K562 (cell line): Measurements from ENCODE around the gene MTMR4. TPM values are rescaled to one million over a fixed set of nuclear protein-coding genes. Genes with fewer than 3 reads are reported as not detected.

Source experiments
- CREB1 ChIP-seq, 2 experiments: sonication (generic) in 1 of 2; formaldehyde crosslinking in 1 of 2; IDR thresholded peaks; 2 replicates each; pipeline versions ENCODE4 v1.6.1 to v1.8.0; 2012 to 2022; ENCODE audit warnings: inconsistent platforms in 1 of 2, mild to moderate bottlenecking in 1 of 2, missing genetic modification reagents in 1 of 2, moderate library complexity in 1 of 2
- HDAC3 ChIP-seq: fragments of 450-650 bp; IDR thresholded peaks from 2 replicates; pipeline ENCODE4 v1.6.1; 2018; ENCODE audit warnings: borderline replicate concordance, mild to moderate bottlenecking, moderate library complexity; ENCODE audit not compliant: partially characterized antibody
- KAT2B ChIP-seq: IDR thresholded peaks from one replicate; pipeline ENCODE4 v1.6.1; 2012; ENCODE audit warnings: low read depth, mild to moderate bottlenecking, control low read depth, inconsistent platforms, low read length, moderate library complexity
- NCOA1 ChIP-seq: fragments of 450-650 bp; IDR thresholded peaks from 2 replicates; pipeline ENCODE4 v1.6.1; 2016; ENCODE audit warnings: low read depth
- NFYB ChIP-seq: IDR thresholded peaks from 2 replicates; pipeline ENCODE4 v1.6.1; 2011; ENCODE audit warnings: mild to moderate bottlenecking, moderate library complexity; ENCODE audit not compliant: insufficient read length; ENCODE audit errors: extremely low read depth
- NR2C1 ChIP-seq, 2 experiments: fragments of 450-650 bp; IDR thresholded peaks; 2 replicates each; pipeline ENCODE4 v1.6.1; 2017; ENCODE audit warnings: mild to moderate bottlenecking in 2 of 2, antibody characterized with exemption in 1 of 2, inconsistent platforms in 1 of 2, missing compliant biosample characterization in 1 of 2, missing genetic modification characterization in 1 of 2
- PCBP1 ChIP-seq: fragments of 200-400 bp; formaldehyde crosslinking; IDR thresholded peaks from 2 replicates; pipeline ENCODE4 v1.6.1; 2018; ENCODE audit warnings: mild to moderate bottlenecking, low read depth, low read length; ENCODE audit not compliant: poor library complexity, severe bottlenecking
- SAFB ChIP-seq: fragments of 200-400 bp; formaldehyde crosslinking; IDR thresholded peaks from 2 replicates; pipeline ENCODE4 v1.6.1; 2017; ENCODE audit warnings: low read depth, low read length, borderline replicate concordance
- SMAD2 ChIP-seq: fragments of 150-350 bp; IDR thresholded peaks from 2 replicates; pipeline ENCODE4 v1.6.1; 2014; ENCODE audit warnings: low read depth, mild to moderate bottlenecking, low read length
- SRF ChIP-seq, 2 experiments: fragments of 250-450, 450-650 bp in 1 of 2; sonication (Bioruptor Pico) in 1 of 2; sonication (generic) in 1 of 2; formaldehyde crosslinking; IDR thresholded peaks; 2 replicates each; pipeline versions ENCODE4 v1.5.0 to v1.5.1; 2020 to 2022; ENCODE audit warnings: mild to moderate bottlenecking in 1 of 2, missing genetic modification reagents in 1 of 2
- TAL1 ChIP-seq: fragments of 450-650 bp; IDR thresholded peaks from 2 replicates; pipeline ENCODE4 v1.6.1; 2016; ENCODE audit warnings: mild to moderate bottlenecking
- ZFP36 ChIP-seq: fragments of 150-350 bp; IDR thresholded peaks from 2 replicates; pipeline ENCODE4 v1.6.1; 2018; ENCODE audit warnings: low read length, low read depth; ENCODE audit not compliant: partially characterized antibody
- polyA plus RNA-seq, 8 experiments: library from polyadenylated mRNA; depleted of rRNA in 4 of 8; stranded (reverse) in 5 of 8; unstranded in 3 of 8; fragments of >200 nt; fragmentation: Nextera tagmentation in 2 of 8; fragmentation: Illumina TruSeq in 1 of 8; extraction: Ambion mirVana in 2 of 8; extraction: Trizol in 1 of 8; gene quantifications; 2 replicates each; pipeline versions ENCODE4 v1.2.1 to v1.2.3, GENCODE V29; 2011 to 2014; ENCODE audit warnings: inconsistent platforms in 1 of 8, missing spikeins in 1 of 8
- total RNA-seq, 7 experiments: library from RNA; depleted of rRNA in 6 of 7; stranded (reverse); fragments of >200 nt in 6 of 7; fragmentation: Illumina TruSeq in 2 of 7; extraction: Trizol in 2 of 7; gene quantifications; 2 replicates each; pipeline versions ENCODE4 v1.2.1 to v1.2.3, GENCODE V29; 2011 to 2021; ENCODE audit warnings: low replicate concordance in 1 of 7
- TF ChIP-seq, protein P1 (sequence below), 3 experiments: IDR thresholded peaks in 2 of 3; conservative IDR thresholded peaks in 1 of 3; 2 replicates each; pipeline ENCODE4 v1.5.1; 2011 to 2012; ENCODE audit warnings: low read length in 3 of 3, mild to moderate bottlenecking in 3 of 3, control low read depth in 2 of 3, improper control_type of control experiment in 1 of 3, inconsistent platforms in 1 of 3, low read depth in 1 of 3, mixed read lengths in 1 of 3, moderate library complexity in 1 of 3; ENCODE audit not compliant: insufficient read depth in 2 of 3
- TF ChIP-seq, protein P2 (sequence below): fragments of 450-650 bp; IDR thresholded peaks from 2 replicates; pipeline ENCODE4 v1.6.1; 2017; ENCODE audit warnings: antibody characterized with exemption
- TF ChIP-seq, protein P3 (sequence below): sonication (generic); formaldehyde crosslinking; IDR thresholded peaks from 2 replicates; pipeline ENCODE4 v1.8.1; 2022; ENCODE audit warnings: missing genetic modification reagents
- TF ChIP-seq, protein P4 (sequence below), 2 experiments: fragments of 450-650 bp; IDR thresholded peaks; 2 replicates each; pipeline ENCODE4 v1.6.1; 2018; ENCODE audit warnings: mild to moderate bottlenecking in 2 of 2, low read depth in 1 of 2; ENCODE audit not compliant: partially characterized antibody in 2 of 2

Gene MTMR4
- total and polyA plus RNA-seq, 9 of the 15 experiments (the other 6 are each of a cell fraction or from before 2014, with no cell fraction given), result 8.8 to 45.7 (median 28.7) TPM

DNA sequence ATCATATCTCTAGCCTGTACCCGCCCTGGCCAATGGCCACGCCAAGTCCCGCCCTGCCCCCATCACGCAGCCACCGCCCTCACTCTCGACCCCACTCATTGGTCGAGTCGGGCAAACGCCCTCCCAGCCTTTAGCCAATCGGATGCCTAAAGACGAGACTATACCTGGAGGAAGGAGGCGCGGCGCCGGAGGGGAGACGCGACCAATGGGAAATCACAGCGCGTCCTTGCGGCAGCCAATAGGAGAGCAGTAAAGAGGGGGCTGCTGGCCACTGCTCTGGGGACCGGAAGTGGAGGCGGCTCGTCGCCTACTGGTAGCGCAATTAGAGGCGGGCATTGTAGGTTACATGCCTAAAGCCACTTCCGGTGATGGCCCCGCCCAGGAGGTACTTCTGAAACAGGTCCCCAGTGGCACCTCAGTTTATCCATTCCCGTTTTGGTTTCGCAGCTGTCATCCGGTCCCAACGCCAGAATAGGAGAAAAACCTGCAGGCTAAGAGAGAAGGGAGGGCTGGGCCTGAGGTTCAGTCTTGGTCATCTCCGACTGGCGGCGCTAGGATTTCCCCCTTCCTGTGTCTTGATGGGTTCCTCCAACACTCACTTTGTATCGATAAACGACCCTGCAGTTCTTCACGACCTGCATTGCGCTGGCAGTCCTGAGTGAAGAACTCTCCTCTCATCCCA lies 3.6 kb upstream of the MTMR4 start (continued):
- TF ChIP-seq, protein P1, sequence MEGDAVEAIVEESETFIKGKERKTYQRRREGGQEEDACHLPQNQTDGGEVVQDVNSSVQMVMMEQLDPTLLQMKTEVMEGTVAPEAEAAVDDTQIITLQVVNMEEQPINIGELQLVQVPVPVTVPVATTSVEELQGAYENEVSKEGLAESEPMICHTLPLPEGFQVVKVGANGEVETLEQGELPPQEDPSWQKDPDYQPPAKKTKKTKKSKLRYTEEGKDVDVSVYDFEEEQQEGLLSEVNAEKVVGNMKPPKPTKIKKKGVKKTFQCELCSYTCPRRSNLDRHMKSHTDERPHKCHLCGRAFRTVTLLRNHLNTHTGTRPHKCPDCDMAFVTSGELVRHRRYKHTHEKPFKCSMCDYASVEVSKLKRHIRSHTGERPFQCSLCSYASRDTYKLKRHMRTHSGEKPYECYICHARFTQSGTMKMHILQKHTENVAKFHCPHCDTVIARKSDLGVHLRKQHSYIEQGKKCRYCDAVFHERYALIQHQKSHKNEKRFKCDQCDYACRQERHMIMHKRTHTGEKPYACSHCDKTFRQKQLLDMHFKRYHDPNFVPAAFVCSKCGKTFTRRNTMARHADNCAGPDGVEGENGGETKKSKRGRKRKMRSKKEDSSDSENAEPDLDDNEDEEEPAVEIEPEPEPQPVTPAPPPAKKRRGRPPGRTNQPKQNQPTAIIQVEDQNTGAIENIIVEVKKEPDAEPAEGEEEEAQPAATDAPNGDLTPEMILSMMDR (IDR thresholded peaks at IDR 0.05 in 2 of 3, conservative IDR thresholded peaks at IDR 0.05 in 1 of 3; ENCODE audit: insufficient read depth in 2 of 3, low read depth in 1 of 3, low read length in 3 of 3), result no peak
- no peak for TF ChIP-seq ZFP36
- TF ChIP-seq, protein P2, sequence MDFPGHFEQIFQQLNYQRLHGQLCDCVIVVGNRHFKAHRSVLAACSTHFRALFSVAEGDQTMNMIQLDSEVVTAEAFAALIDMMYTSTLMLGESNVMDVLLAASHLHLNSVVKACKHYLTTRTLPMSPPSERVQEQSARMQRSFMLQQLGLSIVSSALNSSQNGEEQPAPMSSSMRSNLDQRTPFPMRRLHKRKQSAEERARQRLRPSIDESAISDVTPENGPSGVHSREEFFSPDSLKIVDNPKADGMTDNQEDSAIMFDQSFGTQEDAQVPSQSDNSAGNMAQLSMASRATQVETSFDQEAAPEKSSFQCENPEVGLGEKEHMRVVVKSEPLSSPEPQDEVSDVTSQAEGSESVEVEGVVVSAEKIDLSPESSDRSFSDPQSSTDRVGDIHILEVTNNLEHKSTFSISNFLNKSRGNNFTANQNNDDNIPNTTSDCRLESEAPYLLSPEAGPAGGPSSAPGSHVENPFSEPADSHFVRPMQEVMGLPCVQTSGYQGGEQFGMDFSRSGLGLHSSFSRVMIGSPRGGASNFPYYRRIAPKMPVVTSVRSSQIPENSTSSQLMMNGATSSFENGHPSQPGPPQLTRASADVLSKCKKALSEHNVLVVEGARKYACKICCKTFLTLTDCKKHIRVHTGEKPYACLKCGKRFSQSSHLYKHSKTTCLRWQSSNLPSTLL, result no peak
- TF ChIP-seq, protein P3, sequence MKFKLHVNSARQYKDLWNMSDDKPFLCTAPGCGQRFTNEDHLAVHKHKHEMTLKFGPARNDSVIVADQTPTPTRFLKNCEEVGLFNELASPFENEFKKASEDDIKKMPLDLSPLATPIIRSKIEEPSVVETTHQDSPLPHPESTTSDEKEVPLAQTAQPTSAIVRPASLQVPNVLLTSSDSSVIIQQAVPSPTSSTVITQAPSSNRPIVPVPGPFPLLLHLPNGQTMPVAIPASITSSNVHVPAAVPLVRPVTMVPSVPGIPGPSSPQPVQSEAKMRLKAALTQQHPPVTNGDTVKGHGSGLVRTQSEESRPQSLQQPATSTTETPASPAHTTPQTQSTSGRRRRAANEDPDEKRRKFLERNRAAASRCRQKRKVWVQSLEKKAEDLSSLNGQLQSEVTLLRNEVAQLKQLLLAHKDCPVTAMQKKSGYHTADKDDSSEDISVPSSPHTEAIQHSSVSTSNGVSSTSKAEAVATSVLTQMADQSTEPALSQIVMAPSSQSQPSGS (CRISPR knock-in tag), result no peak
- TF ChIP-seq PCBP1, result peak; percentile 5
- TF ChIP-seq NFYB, result peak; percentile 86
- TF ChIP-seq TAL1, result 0 out of 2 replicates have a peak, but pooled peaks have one; percentile 3
- no peak for TF ChIP-seq KAT2B
- TF ChIP-seq SAFB, result no peak
- peak; percentile 91 for TF ChIP-seq CREB1 (IDR thresholded peaks at IDR 0.05)
- peak; percentile 89 for TF ChIP-seq CREB1 (CRISPR knock-in tag; IDR thresholded peaks at IDR 0.05)
- peak; percentile 82 for TF ChIP-seq NR2C1 (IDR thresholded peaks at IDR 0.05)
- peak; percentile 71 for TF ChIP-seq NR2C1 (tag; IDR thresholded peaks at IDR 0.05)
- TF ChIP-seq SRF (CRISPR knock-in tag; IDR thresholded peaks at IDR 0.05), result peak in 1 of 2 experiments; percentile 82; a peak in 2 of 4 replicates
- peak; percentile 94 for TF ChIP-seq NCOA1
- TF ChIP-seq, protein P4, sequence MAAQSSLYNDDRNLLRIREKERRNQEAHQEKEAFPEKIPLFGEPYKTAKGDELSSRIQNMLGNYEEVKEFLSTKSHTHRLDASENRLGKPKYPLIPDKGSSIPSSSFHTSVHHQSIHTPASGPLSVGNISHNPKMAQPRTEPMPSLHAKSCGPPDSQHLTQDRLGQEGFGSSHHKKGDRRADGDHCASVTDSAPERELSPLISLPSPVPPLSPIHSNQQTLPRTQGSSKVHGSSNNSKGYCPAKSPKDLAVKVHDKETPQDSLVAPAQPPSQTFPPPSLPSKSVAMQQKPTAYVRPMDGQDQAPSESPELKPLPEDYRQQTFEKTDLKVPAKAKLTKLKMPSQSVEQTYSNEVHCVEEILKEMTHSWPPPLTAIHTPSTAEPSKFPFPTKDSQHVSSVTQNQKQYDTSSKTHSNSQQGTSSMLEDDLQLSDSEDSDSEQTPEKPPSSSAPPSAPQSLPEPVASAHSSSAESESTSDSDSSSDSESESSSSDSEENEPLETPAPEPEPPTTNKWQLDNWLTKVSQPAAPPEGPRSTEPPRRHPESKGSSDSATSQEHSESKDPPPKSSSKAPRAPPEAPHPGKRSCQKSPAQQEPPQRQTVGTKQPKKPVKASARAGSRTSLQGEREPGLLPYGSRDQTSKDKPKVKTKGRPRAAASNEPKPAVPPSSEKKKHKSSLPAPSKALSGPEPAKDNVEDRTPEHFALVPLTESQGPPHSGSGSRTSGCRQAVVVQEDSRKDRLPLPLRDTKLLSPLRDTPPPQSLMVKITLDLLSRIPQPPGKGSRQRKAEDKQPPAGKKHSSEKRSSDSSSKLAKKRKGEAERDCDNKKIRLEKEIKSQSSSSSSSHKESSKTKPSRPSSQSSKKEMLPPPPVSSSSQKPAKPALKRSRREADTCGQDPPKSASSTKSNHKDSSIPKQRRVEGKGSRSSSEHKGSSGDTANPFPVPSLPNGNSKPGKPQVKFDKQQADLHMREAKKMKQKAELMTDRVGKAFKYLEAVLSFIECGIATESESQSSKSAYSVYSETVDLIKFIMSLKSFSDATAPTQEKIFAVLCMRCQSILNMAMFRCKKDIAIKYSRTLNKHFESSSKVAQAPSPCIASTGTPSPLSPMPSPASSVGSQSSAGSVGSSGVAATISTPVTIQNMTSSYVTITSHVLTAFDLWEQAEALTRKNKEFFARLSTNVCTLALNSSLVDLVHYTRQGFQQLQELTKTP (IDR thresholded peaks at IDR 0.05; ENCODE audit: low read depth in 1 of 2, partially characterized antibody in 2 of 2), result peak in 1 of 2 experiments; percentile 82
- no peak for TF ChIP-seq SMAD2
- no peak for TF ChIP-seq HDAC3
